HG02642 (cell line): ENCODE results near the gene PRKCA.

Experiments used
- ATAC-seq: cut with Tn5 transposase; IDR thresholded peaks from one replicate; pipeline ENCODE4 v1.9.1; 2021; ENCODE audit warnings: mild to moderate bottlenecking; ENCODE audit not compliant: unreplicated experiment, poor library complexity

Gene PRKCA

DNA sequence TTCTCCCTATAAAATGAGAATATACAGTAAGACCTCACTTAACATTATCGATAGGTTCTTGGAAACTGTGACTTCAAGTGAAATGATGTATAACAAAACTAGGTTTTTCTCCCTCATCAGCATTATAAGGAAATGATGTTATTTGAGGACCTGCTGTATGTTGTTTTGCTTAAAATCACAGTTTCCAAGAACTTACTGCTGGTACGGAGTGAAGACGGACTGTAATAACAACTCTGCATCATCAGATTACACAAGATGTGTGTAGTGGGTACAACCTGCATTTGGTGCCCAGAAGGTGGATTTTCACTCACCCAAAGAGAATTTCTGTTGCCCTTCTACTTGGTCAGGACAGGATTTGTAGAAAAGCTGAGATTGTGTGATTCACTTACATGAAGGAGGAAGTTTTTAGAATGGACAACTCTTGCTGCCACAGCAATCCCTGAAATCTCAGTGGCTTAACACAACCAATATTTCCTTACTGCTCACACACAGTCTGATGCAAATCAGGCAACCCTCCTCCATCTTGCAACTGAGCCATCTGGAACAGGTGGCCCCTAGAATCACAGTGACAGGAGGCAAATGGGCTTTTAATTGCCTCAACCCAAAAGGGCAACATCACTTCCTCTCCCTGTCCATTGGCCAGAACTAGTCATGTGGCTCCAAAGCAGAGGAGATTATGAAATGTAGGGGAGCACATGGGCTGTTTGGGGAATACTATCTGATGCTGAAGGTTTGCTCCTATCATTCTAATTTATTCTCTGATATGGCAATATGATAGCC lies 464.9 kb downstream of the PRKCA start:
- ATAC-seq = no peak

DNA sequence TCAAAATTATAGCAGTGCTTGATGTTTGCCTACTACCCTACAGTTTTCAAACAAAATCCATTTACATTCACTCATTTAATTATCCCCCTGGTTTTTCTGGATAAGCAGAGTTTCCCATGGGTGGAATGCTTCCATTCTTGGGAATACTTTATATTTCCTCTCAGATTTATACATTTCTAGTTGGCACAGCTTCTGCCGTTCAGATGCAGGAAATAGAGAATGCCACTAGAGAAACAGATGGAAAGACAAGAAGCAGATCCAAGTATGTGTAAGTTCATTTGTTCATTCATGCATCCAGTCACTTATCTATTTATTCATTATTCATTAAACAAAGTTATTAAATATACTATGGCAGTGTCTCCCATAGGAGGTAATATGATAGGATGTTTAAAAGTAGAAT lies 467.5 kb downstream of the PRKCA start:
- ATAC-seq = no peak

DNA sequence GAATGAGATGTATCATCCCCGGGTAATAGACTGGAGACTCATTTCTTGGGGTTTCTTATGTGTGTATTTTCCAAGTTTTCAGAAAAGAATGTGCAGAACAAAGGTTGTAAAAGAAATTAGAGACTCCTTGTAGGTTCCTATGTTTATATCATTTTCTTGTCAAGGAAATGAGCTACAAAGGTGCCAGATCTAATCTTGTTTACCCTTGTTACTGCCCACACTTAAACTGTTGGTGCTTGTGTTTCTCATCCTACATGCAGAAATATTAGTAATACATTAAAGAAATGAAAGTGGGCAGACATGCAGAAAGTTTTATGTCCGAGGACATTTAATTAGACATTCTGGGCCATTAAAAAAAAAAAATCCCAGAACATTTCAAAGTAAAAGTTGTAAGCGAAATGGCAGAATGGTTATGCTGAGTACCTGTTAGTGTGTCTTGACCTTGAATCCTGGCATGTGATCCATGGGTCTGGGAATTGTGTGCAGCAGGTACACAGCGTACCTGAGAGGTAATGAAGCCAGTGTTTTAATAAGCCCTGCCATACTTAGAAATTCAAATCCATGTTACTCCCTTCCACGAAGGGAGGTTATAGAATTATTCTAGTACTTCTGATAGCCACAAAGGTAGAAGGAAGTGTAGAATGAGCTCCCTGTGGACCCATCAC lies 469.9 kb downstream of the PRKCA start:
- no peak for ATAC-seq

DNA sequence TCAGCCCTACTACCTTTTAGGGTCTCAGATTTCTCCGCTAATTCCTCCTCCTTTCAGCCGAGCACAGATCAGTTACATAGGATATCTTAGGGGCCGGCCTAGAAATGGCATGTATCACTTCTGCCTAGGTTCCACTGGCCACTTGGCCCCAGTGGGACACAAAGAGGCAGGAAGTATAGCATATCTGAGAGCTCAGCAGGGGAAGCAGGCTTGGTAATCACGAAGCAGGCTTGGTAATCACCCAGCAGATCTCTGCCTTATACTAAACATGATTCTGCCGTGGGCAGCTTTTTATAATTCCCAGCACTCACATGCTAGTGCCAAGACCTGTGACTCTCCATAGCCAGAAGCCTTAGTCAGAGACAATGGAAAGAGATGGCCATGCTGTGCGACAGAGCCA lies 472.9 kb downstream of the PRKCA start:
- ATAC-seq = no peak

DNA sequence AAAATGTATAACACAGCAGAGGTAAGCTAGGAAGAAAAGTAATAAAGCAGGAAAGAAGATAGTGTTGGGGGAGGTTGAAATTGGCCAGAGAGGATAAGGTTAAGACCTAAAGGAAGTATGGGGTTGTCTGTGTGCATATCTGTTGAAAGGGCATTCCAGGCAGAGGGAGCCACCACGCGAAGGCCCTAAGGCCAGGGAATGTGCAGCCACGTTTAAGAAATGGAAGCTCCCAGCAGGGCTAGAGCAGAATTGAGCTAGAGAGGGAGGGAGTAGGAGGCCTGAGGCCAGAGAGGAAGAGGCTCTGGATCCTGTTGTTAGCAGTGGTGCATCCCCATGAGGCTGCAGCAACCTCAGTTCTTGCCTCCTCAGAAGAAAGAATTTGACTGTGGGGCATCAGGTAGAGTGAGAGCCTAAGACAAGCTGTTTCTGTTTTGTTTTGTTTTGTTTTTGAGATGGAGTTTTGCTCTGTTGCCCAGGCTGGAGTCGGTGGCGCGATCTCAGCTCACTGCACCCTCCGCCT lies 473.5 kb downstream of the PRKCA start:
- no peak for ATAC-seq

DNA sequence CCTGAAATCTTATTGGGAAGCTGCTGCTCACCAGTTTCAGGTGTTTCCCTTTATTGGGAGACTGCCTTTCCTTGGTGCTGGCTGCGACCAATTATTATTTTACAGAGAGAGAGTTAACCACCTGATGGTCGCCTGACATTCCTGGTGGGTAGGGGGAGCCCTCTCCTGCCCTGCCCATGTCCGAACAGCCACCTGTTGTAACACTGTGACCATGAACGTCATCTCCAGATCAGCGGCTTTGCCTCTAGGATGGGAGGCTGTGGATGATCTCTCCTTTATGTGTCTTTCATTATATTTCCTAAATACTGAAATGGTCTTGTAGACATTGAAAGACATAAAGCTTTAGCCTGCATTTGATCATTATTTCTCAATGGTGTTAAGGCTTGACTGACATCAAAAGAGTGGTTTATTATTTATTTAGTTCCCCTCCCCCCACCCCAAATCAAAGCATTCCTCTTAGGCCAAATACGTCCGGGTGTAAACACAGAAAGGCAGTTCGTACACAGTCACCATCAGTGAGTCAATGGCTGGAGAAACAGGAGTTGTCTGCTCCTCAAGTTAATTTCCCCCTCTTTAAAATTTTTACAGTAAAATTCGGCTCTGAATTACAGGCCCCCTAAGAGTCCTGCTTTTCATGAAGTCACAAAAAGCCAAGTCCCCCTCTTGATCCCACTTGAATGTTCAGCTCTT lies 474.7 kb downstream of the PRKCA start:
- no peak for ATAC-seq

- no peak for ATAC-seq
Observed at GRCh38 chr17:66777689-66778225, 475.3 kb downstream of the PRKCA start.

- ATAC-seq = no peak
Observed at GRCh38 chr17:66778531-66779236, 476.3 kb downstream of the PRKCA start.

GRCh38 chr17:66779237-66779606 lies 476.8 kb downstream of the PRKCA start:
- no peak for ATAC-seq

GRCh38 chr17:66781135-66781534 lies 478.7 kb downstream of the PRKCA start:
- ATAC-seq = no peak

DNA sequence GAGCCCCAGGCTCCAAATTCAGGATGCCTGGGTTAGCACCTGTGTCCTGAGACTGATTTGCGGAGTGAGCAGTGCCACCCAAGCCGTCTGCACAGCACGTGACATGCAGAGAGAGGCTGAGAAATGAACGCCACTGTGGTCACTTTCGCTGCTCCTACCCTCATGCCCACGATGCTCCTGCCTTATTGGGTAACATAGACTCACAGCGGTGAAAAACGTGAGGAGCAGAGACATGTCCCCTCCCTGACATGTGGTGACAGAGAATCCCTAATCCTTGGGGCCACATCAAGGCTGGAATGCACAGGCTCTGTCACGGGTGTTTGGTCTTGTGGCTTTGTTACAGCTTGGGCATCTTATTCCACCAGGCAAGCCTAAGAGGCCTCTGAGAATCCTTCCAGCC lies 480.4 kb downstream of the PRKCA start:
- ATAC-seq = no peak

- no peak for ATAC-seq
Observed at GRCh38 chr17:66783656-66784381, 481.4 kb downstream of the PRKCA start.

DNA sequence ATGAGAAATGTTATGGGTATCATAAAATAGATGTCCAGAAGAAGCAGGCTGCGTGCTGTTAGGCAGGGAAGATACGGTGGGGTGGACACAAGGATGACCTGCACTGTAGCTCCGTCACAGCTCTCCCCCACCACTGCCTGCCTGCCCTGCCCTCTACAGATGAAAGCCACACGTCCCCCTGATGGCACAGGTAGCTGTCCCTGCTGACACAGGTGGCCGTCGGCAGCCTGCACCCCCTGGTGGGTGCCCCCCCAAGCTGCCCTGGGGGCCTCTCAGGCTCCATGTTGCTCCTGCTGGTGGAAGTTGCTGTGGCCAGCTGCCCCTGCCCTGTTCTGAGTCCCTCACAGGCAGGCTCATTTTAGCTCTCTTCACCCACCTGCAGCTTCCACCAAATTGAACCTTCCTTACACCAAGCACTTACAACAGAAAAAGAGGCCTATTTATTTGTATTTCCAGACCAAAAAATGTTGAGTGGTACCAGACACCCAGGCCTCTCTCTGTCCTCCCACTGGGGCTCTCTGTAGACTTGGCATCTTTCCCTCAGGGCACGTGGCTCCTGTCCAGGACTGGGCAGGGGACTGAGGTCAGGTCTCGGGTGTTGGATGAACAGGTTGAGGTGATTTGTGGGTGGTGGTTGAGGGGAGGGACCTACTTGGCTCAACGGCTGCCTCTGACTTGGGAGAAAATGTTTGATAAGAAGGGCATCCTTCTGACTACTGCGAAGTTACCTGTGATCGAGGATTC lies 482.4 kb downstream of the PRKCA start:
- ATAC-seq = no peak

DNA sequence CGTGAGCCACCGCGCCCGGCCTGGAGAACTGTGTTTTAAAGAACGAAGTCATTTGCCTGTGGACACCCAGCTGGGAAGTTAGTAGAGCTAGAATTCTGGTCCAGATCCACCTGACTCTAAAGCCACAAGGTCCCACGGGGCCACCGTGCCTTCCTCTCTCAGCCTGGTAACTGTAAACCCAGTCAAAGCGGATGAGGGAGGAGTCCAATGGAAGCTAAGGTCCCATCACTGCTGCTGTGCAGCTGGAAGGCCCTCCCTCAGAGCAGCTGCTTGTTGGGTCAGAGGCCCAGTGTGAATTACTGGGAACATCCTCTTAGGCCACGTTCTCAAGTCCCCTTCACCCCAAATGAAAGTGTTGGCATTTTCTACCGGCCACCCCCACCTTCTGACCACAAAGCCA lies 483.7 kb downstream of the PRKCA start:
- ATAC-seq = no peak

- ATAC-seq = no peak
Observed at GRCh38 chr17:66787914-66788313, 485.5 kb downstream of the PRKCA start.

GRCh38 chr17:66789093-66789492 lies 486.7 kb downstream of the PRKCA start:
- no peak for ATAC-seq

- no peak for ATAC-seq
Observed at GRCh38 chr17:66789961-66790437, 487.6 kb downstream of the PRKCA start.

GRCh38 chr17:66790501-66791061 lies 488.2 kb downstream of the PRKCA start:
- ATAC-seq = no peak

DNA sequence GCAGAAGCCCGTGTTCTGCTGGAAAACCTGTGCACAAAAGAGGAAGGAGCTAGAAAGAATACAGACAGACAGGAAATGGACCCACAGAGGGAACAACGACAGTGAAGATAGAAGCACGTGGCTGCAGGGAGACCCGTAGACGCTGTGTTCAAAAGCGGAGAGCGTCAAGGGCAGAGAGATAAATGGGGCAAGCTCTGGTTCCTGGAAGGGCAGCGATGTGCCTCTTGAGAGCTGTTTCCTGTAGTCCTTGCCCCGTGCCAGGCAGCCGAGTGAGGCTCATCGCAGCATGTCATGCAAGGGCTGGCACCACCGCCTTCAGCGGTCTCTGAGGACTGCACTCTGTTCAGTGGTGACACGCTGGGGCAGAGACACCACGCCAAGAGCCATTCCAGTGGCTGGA lies 488.9 kb downstream of the PRKCA start:
- no peak for ATAC-seq
